HCT116 (cell line): ENCODE measurements around the gene RPRD1B. TPM values are rescaled to one million over a fixed set of nuclear protein-coding genes. Genes with fewer than 3 reads are reported as not detected.

Experiments
- ATAC-seq: fragments of 200-7000 bp; cut with Tn5 transposase; 2 replicates; pipeline ENCODE4 v1.9.1; 2020; ENCODE audit warnings: mild to moderate bottlenecking, moderate library complexity
- BruUV-seq: library from RNA; stranded (reverse); fragments of 400-500 nt; replicated peaks from 2 replicates; lab custom pipeline; 2021; lab: Mats Ljungman, UMichigan
- CTCF ChIA-PET: fragments of 300-600 bp; sonication (Branson Sonifier 250); formaldehyde crosslinking; loops from one replicate; lab custom pipeline; 2021; ENCODE audit warnings: antibody characterized with exemption; lab: Charles Lee
- POLR2A ChIA-PET: fragments of 300-600, 350-600 bp; sonication (Branson Sonifier 250); formaldehyde crosslinking; loops from one replicate; lab custom pipeline; 2021; ENCODE audit warnings: antibody characterized with exemption; lab: Charles Lee
- RAD21 ChIA-PET, 2 experiments: fragments of 300-600 bp; sonication (Branson Sonifier 250); formaldehyde crosslinking; loops; one replicate each; lab custom pipeline; 2023; ENCODE audit warnings: low total read pairs in 2 of 2; ENCODE audit not compliant: uncharacterized antibody in 2 of 2, unreplicated experiment in 2 of 2, low non-redundant PET in 1 of 2; lab: Charles Lee
- DNase-seq: peaks from one replicate; pipeline ENCODE4 v3.0.0-alpha.2; 2010; ENCODE audit warnings: low read depth, low spot score
- H2AFZ ChIP-seq: fragments of 200-600 bp; shearing (Covaris generic), sonication (generic); 2 replicates; pipeline ENCODE4 v1.6.1; 2017; ENCODE audit warnings: low read depth, mixed run types, mixed read lengths, antibody characterized with exemption, low read length; ENCODE audit not compliant: poor library complexity, severe bottlenecking
- H3K27ac ChIP-seq: 2 replicates; pipeline ENCODE4 v1.5.1; 2012; ENCODE audit warnings: low read depth, low read length
- H3K27me3 ChIP-seq: fragments of 200-600 bp; sonication (generic); 2 replicates; pipeline ENCODE4 v1.6.1; 2016; ENCODE audit warnings: mixed run types, low read length, mixed read lengths; ENCODE audit not compliant: insufficient read depth
- H3K36me3 ChIP-seq, 2 experiments: fragments of 200-500 bp in 1 of 2; fragments of 200-600 bp in 1 of 2; sonication (Bioruptor generic) in 1 of 2; sonication (generic) in 1 of 2; 2 replicates each; pipeline versions ENCODE4 v1.5.1 to v1.6.1; 2014 to 2016; ENCODE audit warnings: low read length in 2 of 2, inconsistent platforms in 1 of 2, mixed read lengths in 1 of 2, mixed run types in 1 of 2; ENCODE audit not compliant: insufficient read depth in 2 of 2, control insufficient read depth in 1 of 2
- H3K4me1 ChIP-seq, 2 experiments: fragments of 200-600 bp in 1 of 2; sonication (generic) in 1 of 2; 2 replicates each; pipeline versions ENCODE4 v1.5.1 to v1.6.1; 2012 to 2017; ENCODE audit warnings: low read length in 2 of 2, inconsistent platforms in 1 of 2, mild to moderate bottlenecking in 1 of 2, mixed read lengths in 1 of 2, mixed run types in 1 of 2, moderate library complexity in 1 of 2; ENCODE audit not compliant: insufficient read depth in 2 of 2, control insufficient read depth in 1 of 2
- H3K4me2 ChIP-seq: fragments of 200-600 bp; sonication (generic); 2 replicates; pipeline ENCODE4 v1.6.1; 2017; ENCODE audit warnings: mixed run types, low read length, mixed read lengths
- H3K4me3 ChIP-seq, 2 experiments: fragments of 200-600 bp in 1 of 2; sonication (generic) in 1 of 2; replicated peaks in 1 of 2; 2 replicates each; pipeline ENCODE4 v1.5.1; 2011 to 2016; ENCODE audit warnings: low read length in 2 of 2, control low read depth in 1 of 2, low read depth in 1 of 2, mild to moderate bottlenecking in 1 of 2, mixed read lengths in 1 of 2, mixed run types in 1 of 2
- H3K79me2 ChIP-seq: fragments of 200-600 bp; sonication (generic); 2 replicates; pipeline ENCODE4 v1.6.1; 2017; ENCODE audit warnings: mild to moderate bottlenecking, mixed run types, low read length, moderate library complexity, mixed read lengths; ENCODE audit not compliant: insufficient read depth
- H3K9ac ChIP-seq: fragments of 200-600 bp; sonication (generic); 2 replicates; pipeline ENCODE4 v1.6.1; 2016; ENCODE audit warnings: low read length, mixed read lengths
- H3K9me2 ChIP-seq: fragments of 200-600 bp; sonication (generic), shearing (Covaris generic); 2 replicates; pipeline ENCODE4 v1.6.1; 2017; ENCODE audit warnings: mixed run types, mild to moderate bottlenecking, moderate library complexity; ENCODE audit not compliant: insufficient read depth
- H3K9me3 ChIP-seq, 2 experiments: fragments of 200-500 bp in 1 of 2; fragments of 200-600 bp in 1 of 2; sonication (Bioruptor generic) in 1 of 2; sonication (generic) in 1 of 2; 2 replicates each; pipeline ENCODE4 v1.6.1; 2014 to 2017; ENCODE audit warnings: low read length in 2 of 2, mixed read lengths in 2 of 2, inconsistent platforms in 1 of 2, low read depth in 1 of 2, mild to moderate bottlenecking in 1 of 2, mixed run types in 1 of 2, moderate library complexity in 1 of 2; ENCODE audit not compliant: control insufficient read depth in 1 of 2, insufficient read depth in 1 of 2
- H4K20me1 ChIP-seq: fragments of 200-600 bp; sonication (generic), shearing (Covaris generic); 2 replicates; pipeline ENCODE4 v1.6.1; 2017; ENCODE audit warnings: mixed run types, mild to moderate bottlenecking, moderate library complexity; ENCODE audit not compliant: insufficient read depth
- ATF3 ChIP-seq: IDR thresholded peaks from 2 replicates; pipeline ENCODE4 v1.6.1; 2012
- EGR1 ChIP-seq: IDR thresholded peaks from 2 replicates; pipeline ENCODE4 v1.6.1; 2012; ENCODE audit warnings: low read depth
- ELF1 ChIP-seq: IDR thresholded peaks from 2 replicates; pipeline ENCODE4 v1.6.1; 2012; ENCODE audit warnings: low read depth, borderline replicate concordance
- EZH2 ChIP-seq: fragments of 200-600 bp; sonication (generic); IDR thresholded peaks from 2 replicates; pipeline ENCODE4 v1.6.1; 2017; ENCODE audit warnings: antibody characterized with exemption, mixed run types
- FOSL1 ChIP-seq: IDR thresholded peaks from 2 replicates; pipeline ENCODE4 v1.6.1; 2012; ENCODE audit warnings: low read depth
- POLR2A ChIP-seq: IDR thresholded peaks from 2 replicates; pipeline ENCODE4 v1.7.0; 2011; ENCODE audit warnings: borderline replicate concordance; ENCODE audit not compliant: insufficient read depth, insufficient read length; ENCODE audit errors: extremely low read depth
- REST ChIP-seq: IDR thresholded peaks from 2 replicates; pipeline ENCODE4 v1.6.1; 2012; ENCODE audit warnings: low read depth
- SP1 ChIP-seq: IDR thresholded peaks from 2 replicates; pipeline ENCODE4 v1.6.1; 2012; ENCODE audit warnings: low read depth
- SRF ChIP-seq: IDR thresholded peaks from 2 replicates; pipeline ENCODE4 v1.6.1; 2012; ENCODE audit warnings: low read depth
- TCF7L2 ChIP-seq: IDR thresholded peaks from 2 replicates; pipeline ENCODE4 v1.7.0; 2011; ENCODE audit warnings: borderline replicate concordance, inconsistent platforms; ENCODE audit not compliant: insufficient read depth, insufficient read length; ENCODE audit errors: extremely low read depth
- YY1 ChIP-seq: IDR thresholded peaks from 2 replicates; pipeline ENCODE4 v1.6.1; 2011; ENCODE audit warnings: low read length, low read depth, moderate library complexity, mild to moderate bottlenecking; ENCODE audit not compliant: insufficient replicate concordance; ENCODE audit errors: extremely low read depth
- ZNF274 ChIP-seq: fragments of 200-500 bp; sonication (Bioruptor generic); IDR thresholded peaks from 2 replicates; pipeline ENCODE4 v1.6.1; 2014; ENCODE audit warnings: mild to moderate bottlenecking, low read depth, low read length, inconsistent platforms
- intact Hi-C: fragments of 100-400 bp; cut with micrococcal nuclease; formaldehyde crosslinking; loops from 2 replicates; pipeline ENCODE4 v1.10.0; 2022
- total RNA-seq: library from RNA; stranded (reverse); gene quantifications from one replicate; pipeline ENCODE4 v1.2.1, GENCODE V29; 2021; ENCODE audit not compliant: unreplicated experiment

The RPRD1B gene
- total RNA-seq, 1 experiment from 2014 or later: 30.7 TPM

- TF ChIP-seq REST (no peak), ATF3 (no peak)
- TF ChIP-seq, all 23 proteins: peak for 0
These were observed 77.1 kb downstream of the RPRD1B start (continued) for GRCh38 chr20:38110525-38111178.

- H3K9me2 ChIP-seq: no peaks in the 10 kb centered on the region
- H3K4me1 ChIP-seq: peaks cover 10 to 32% of the 10 kb centered on the region in 2 experiments; a peak in 3 of 4 replicates
- BruUV-seq: no TSS peak
- no peaks in the 10 kb centered on the region for H3K27me3 ChIP-seq
- no peaks in the 10 kb centered on the region for H3K79me2 ChIP-seq
- H3K27ac ChIP-seq: no peak overlapping the region
- no peaks in the 10 kb centered on the region for H4K20me1 ChIP-seq
- DNase-seq (no peak), ATAC-seq (no peak)
- no peak overlapping the region for H3K4me2 ChIP-seq
- CTCF ChIA-PET: interaction anchor here (1.1 to 4.4 kb wide), 3 partner anchors 38 to 916 kb away, joined by 3 to 27 read pairs (median 3); no protein-coding TSS in a partner anchor
- no peaks in the 10 kb centered on the region for H3K9me3 ChIP-seq
- intact Hi-C loops: no loop called here
- H2AFZ ChIP-seq: no peak overlapping the region
- RAD21 ChIA-PET: interaction anchor here in 1 of 2 experiments (0.6 kb wide), 1 partner anchor 112 kb away, joined by 9 read pairs; no protein-coding TSS in a partner anchor
- H3K9ac ChIP-seq: no peak overlapping the region
- no peak overlapping the region for H3K4me3 ChIP-seq
- H3K36me3 ChIP-seq: no peaks in the 10 kb centered on the region
- POLR2A ChIA-PET: no interaction called here
- TF ChIP-seq TCF7L2 (no peak), FOSL1 (no peak), ELF1 (no peak), POLR2A (no peak), YY1 (no peak), REST (no peak), EZH2 (no peak), EGR1 (no peak), SP1 (no peak), ZNF274 (no peak), SRF (no peak)
These were observed 78.1 kb downstream of the RPRD1B start for GRCh38 chr20:38111366-38112232.
